Measurements from ENCODE around the gene NKX2-8.
A peak's percentile ranks its signal among the peaks of the same experiment; 100 is the strongest.

The NKX2-8 gene

DNA sequence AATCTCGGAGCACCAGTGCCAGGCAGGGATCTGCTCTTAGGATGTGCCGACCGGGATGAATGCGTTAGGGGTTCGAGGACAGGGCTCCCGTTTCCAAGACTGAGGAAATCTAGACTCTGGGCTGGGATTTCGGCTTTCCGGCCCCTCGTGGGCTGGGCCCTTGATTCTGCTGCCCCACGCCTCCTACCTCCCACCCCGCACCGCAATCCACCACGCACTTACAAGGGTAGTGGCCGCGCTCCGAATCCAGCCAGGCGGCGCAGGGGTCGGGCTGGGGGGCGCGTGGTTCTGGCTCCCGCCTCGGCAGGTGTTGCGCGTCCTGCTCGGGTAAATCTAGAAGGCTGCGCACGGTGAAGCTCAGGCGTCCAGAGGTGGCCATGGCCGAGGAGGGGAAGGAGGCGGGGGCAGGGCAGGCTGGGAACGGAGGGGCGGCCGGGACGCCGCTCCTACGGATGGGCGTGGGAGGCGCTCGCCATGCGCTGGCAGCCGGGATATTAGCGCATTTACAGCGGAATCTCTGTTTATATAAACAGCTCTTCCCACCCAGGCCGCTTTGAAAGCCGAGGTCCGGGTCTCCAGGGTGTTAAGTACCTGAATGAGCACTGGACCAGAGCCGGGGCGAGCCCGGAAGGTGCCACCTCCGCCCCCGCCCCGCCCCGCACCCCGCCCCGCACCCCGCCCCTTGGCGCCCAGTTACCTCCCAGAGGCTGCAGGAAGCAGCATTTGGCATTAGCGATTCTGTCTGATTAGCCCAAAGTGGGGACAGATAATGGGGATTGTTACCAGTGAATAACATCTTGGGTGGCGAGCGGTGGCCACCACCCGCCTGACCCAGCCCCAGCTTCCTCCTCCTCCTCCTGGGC is at the start of gene NKX2-8:
Gene NKX2-8 (minus strand): TSS at position 604 of the 863 bp plus-strand sequence. CDS start 225 bp downstream, at position 379.
- peak within 1 kb of the TSS; percentile 50; the same call in 1 of the 2 replicates for H3K9ac ChIP-seq (ENCODE audit: low read depth, low read length)
- H3K36me3 ChIP-seq (ENCODE audit: insufficient read depth, low read length): no peaks in the 10 kb centered on the region
- H3K9me3 ChIP-seq (ENCODE audit: control insufficient read depth, insufficient read depth, low read length): no peaks in the 10 kb centered on the region
- no peaks in the 10 kb centered on the region for H3K4me1 ChIP-seq (ENCODE audit: insufficient read depth, low read length)

DNA sequence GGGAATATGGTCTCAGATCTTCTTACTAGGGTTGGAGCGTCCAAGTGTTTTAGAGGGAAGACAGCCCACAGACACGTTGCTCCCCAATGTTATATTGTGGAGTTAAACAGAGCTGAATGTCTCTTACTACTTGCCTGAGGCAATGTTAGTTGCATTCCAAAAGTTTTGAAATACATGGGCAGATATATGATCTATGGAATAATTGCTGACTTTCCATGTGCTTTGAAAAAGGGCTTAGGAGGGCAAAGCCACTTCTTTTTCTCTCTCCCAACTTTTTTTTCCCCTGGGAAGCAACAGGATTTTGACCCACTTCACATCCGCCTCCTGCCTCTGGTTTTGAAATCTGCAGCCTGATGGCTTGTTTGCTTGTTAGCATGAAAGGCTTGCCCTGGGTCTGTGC is 45.6 kb upstream of the NKX2-8 start:
- no peaks in the 10 kb centered on the region for H3K36me3 ChIP-seq (ENCODE audit: insufficient read depth, low read length)
- no peak overlapping the region for H3K9ac ChIP-seq (ENCODE audit: low read depth, low read length)
- H3K9me3 ChIP-seq (ENCODE audit: control insufficient read depth, insufficient read depth, low read length): no peaks in the 10 kb centered on the region
- no peaks in the 10 kb centered on the region for H3K4me1 ChIP-seq (ENCODE audit: insufficient read depth, low read length)

DNA sequence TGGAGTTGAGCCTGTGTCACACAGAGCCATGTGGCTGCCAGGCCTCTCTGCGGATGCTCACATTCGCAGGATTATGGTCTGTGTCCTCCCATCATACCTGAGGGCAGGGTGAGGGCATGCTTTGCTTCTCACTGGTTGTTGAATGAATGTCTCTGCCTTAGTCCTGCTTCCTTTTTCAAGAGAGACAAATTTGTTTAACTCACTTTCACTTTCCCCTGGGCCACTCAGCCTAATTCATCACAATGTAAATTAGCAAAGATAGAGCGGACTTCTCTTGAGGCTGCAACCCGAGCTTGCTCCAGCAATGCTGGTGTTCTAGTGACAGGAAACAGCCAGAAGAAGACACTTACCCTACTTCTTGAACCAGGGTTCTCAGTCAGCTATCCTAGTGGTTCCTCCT is 43.7 kb upstream of the NKX2-8 start:
- Histone ChIP-seq H3K9me3 (ENCODE audit: control insufficient read depth, insufficient read depth, low read length) (peaks cover 3% of the 10 kb centered on the region; the same call in 1 of the 2 replicates), H3K36me3 (ENCODE audit: insufficient read depth, low read length) (no peaks in the 10 kb centered on the region), H3K4me1 (ENCODE audit: insufficient read depth, low read length) (no peaks in the 10 kb centered on the region), H3K9ac (ENCODE audit: low read depth, low read length) (no peak overlapping the region)

DNA sequence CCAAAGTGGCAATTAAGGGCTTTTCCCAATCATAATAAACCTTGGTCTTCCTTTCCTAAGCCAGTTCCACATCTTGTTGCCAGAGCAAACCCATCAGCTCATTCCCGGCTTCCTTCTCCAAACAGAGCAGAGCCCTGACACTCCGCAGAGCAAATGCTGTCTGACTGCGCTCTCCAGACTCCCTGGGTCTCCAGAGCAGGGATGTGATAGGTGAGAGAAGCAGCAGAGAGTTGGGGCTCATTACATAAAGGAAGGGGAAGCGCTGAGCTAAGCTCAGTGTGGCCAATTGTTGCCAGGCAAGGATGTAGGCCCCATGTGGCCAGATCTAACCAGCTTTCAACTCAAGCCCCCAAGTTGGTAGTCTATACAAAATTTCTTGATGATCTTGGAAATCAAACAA is 43.0 kb upstream of the NKX2-8 start:
- no peaks in the 10 kb centered on the region for H3K36me3 ChIP-seq (ENCODE audit: insufficient read depth, low read length)
- H3K9me3 ChIP-seq (ENCODE audit: control insufficient read depth, insufficient read depth, low read length): peaks cover 3% of the 10 kb centered on the region; the same call in 1 of the 2 replicates
- no peak overlapping the region for H3K9ac ChIP-seq (ENCODE audit: low read depth, low read length)
- H3K4me1 ChIP-seq (ENCODE audit: insufficient read depth, low read length): no peaks in the 10 kb centered on the region

DNA sequence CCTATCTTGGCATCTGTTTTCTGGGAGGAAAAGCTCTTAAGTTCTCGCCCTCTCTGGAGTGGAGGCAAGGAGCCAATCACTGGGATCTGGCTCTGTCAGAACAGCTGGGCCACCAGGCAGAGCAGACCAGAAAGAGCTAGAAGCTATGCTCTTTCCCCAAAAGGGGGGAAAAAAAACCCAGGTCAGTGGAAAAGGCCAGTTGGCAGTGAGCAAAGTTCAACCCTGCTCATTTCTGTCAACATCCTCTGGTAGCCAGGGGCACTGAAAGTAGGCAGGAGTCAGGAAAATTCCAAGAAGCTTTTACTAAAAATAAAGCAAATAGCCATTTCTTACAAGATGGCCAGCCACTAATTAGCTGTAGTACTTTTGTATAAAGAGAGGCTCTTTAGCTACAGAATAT is 42.6 kb upstream of the NKX2-8 start:
- H3K9me3 ChIP-seq (ENCODE audit: control insufficient read depth, insufficient read depth, low read length): peaks cover 3% of the 10 kb centered on the region; the same call in 1 of the 2 replicates
- H3K36me3 ChIP-seq (ENCODE audit: insufficient read depth, low read length): no peaks in the 10 kb centered on the region

DNA sequence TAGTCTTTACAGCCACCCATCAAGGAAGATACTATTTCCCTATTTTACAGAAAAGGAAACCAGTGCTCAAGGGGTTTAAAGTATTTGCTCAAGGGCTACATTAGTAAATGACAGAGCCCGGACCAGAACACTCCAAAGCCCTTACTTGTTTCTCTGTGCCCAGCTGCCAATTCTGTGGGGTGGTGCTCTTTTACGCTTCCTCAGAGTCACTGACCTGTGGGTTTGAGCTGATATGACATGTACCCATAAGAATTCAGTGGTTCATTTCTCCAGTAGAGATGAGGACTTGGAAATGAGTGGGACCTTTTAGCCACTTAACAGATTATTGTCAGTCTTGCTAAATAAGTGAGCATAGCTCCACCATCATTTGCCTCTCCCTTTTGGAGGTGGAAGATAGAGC is 37.4 kb upstream of the NKX2-8 start:
- H3K9ac ChIP-seq (ENCODE audit: low read depth, low read length): no peak overlapping the region
- H3K4me1 ChIP-seq (ENCODE audit: insufficient read depth, low read length): no peaks in the 10 kb centered on the region
- H3K9me3 ChIP-seq (ENCODE audit: control insufficient read depth, insufficient read depth, low read length): peaks cover 3% of the 10 kb centered on the region; the same call in 1 of the 2 replicates
- no peaks in the 10 kb centered on the region for H3K36me3 ChIP-seq (ENCODE audit: insufficient read depth, low read length)

More for the DNA sequence above, 42.6 kb upstream of the NKX2-8 start:
- Histone ChIP-seq H3K9ac (ENCODE audit: low read depth, low read length) (no peak overlapping the region), H3K4me1 (ENCODE audit: insufficient read depth, low read length) (no peaks in the 10 kb centered on the region)

DNA sequence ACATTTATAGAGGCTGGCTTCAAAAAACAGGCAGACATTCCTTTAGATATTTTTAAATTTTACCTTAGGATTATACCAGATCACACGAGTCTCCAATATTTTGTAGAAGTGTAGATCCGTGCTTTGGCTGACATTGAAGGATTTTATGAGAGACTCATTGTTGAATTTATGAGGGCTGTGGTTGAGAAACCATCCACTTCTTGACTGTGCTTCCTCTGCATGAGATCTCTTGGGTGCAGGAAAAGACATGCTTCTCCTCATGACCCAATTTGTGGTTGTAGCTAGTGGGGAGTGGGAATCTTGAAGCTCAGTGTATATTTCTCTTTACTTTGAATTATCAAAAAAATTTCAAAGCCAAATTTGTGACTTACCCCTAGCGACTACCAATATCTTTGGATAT is 36.7 kb upstream of the NKX2-8 start:
- peaks cover 3% of the 10 kb centered on the region; the same call in 1 of the 2 replicates for H3K9me3 ChIP-seq (ENCODE audit: control insufficient read depth, insufficient read depth, low read length)
- no peak overlapping the region for H3K9ac ChIP-seq (ENCODE audit: low read depth, low read length)
- H3K36me3 ChIP-seq (ENCODE audit: insufficient read depth, low read length): no peaks in the 10 kb centered on the region
- no peaks in the 10 kb centered on the region for H3K4me1 ChIP-seq (ENCODE audit: insufficient read depth, low read length)

DNA sequence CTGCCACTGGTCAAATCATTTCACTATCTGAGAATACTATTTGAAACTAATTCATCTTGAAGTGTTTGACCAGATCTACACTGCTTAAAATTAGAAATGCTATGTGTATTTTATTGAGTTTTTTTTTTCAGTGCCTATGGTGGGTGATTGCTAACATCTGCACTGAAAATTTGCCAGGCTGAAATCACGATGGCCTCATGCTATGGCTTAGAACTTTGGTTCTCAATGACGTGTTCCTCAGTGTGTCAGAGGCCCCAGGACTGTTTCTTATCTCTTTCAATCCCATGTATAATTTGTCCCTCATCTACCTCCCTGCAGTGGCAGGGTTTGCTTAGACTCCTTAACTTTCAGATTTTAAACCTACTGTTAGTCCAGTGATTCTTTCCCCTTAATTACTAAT is 36.2 kb upstream of the NKX2-8 start:
- Histone ChIP-seq H3K9me3 (ENCODE audit: control insufficient read depth, insufficient read depth, low read length) (peaks cover 3% of the 10 kb centered on the region; the same call in 1 of the 2 replicates), H3K9ac (ENCODE audit: low read depth, low read length) (no peak overlapping the region), H3K4me1 (ENCODE audit: insufficient read depth, low read length) (no peaks in the 10 kb centered on the region), H3K36me3 (ENCODE audit: insufficient read depth, low read length) (no peaks in the 10 kb centered on the region)

DNA sequence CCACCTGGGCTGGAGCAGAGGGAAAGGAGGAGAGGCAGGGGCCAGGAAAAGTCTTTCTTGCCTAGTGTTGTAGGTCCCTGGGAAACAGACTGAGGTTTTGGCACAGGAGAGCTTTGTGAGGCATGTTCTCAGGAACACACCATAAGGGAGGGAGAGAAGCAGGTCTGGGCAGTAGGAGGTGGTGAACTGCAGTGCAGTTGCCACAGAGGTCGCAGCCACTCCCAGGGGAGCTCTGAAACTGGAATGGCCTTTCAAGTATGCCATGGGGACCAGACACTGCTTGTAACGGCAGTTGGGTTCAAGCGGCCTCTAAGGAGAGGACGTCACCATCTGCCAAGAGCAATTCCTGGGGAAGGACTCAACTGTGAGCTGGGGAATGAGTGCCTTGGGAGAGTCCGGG is 35.4 kb upstream of the NKX2-8 start:
- no peaks in the 10 kb centered on the region for H3K36me3 ChIP-seq (ENCODE audit: insufficient read depth, low read length)
- peaks cover 3% of the 10 kb centered on the region; the same call in 1 of the 2 replicates for H3K9me3 ChIP-seq (ENCODE audit: control insufficient read depth, insufficient read depth, low read length)
- H3K9ac ChIP-seq (ENCODE audit: low read depth, low read length): no peak overlapping the region
- no peaks in the 10 kb centered on the region for H3K4me1 ChIP-seq (ENCODE audit: insufficient read depth, low read length)

DNA sequence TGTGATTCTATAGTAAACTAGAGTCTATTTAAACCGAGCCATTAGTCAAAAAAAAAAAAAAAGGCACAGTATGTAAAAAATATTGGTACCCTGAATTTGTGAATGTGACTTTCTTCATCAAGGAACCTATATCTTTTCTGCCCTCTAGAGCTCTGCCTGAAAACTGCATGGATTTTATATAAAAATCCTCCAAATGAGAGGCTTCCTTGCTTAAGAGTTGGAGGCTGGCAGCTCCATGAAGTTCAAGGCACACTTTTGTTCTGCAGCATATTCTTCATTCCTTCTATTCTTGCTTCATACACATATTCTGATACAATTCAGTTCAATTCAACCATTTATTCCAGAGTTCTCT is 23.1 kb upstream of the NKX2-8 start:
- Histone ChIP-seq H3K9me3 (ENCODE audit: control insufficient read depth, insufficient read depth, low read length) (no peaks in the 10 kb centered on the region), H3K9ac (ENCODE audit: low read depth, low read length) (no peak overlapping the region), H3K36me3 (ENCODE audit: insufficient read depth, low read length) (no peaks in the 10 kb centered on the region), H3K4me1 (ENCODE audit: insufficient read depth, low read length) (0 out of 2 replicates have a peak, but pooled peaks cover 4% of the 10 kb centered on the region)

DNA sequence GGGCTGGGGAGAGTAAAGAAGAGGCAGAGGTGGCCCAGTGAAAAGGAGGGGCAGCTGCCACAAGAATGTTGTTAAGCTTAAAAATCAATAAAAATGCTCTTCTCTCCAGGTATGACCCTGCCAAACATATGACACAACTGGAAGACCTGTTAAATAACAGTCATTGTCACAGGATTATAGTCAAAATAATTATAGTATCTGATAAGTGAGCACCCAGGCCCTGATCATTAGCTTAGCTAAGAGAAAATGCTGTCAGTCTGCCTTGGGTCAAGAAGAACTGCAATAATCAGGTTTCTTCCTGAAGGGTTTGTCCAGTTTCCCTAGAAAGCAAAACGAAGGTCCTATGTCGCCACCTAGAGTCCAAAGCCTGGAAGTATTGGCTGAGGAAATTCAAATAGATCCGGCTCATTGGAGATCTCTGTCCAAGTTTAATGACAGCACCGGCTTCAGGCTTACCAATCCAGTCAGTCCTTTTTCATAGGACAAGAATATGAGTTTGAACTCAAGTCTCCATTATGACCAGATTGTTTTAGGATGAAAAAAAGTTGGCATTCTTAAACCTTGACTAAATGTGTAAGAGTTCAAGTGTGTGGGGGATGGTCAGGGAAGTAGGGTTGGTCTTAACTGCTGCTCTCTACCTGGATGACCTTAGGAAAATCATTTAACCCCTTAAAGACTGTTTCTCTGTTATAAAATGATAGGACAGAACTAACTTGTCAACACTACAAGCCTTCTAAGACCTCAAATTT is 22.5 kb upstream of the NKX2-8 start:
- Histone ChIP-seq H3K9me3 (ENCODE audit: control insufficient read depth, insufficient read depth, low read length) (no peaks in the 10 kb centered on the region), H3K36me3 (ENCODE audit: insufficient read depth, low read length) (no peaks in the 10 kb centered on the region), H3K4me1 (ENCODE audit: insufficient read depth, low read length) (0 out of 2 replicates have a peak, but pooled peaks cover 8% of the 10 kb centered on the region), H3K9ac (ENCODE audit: low read depth, low read length) (no peak overlapping the region; the same call in 1 of the 2 replicates)

DNA sequence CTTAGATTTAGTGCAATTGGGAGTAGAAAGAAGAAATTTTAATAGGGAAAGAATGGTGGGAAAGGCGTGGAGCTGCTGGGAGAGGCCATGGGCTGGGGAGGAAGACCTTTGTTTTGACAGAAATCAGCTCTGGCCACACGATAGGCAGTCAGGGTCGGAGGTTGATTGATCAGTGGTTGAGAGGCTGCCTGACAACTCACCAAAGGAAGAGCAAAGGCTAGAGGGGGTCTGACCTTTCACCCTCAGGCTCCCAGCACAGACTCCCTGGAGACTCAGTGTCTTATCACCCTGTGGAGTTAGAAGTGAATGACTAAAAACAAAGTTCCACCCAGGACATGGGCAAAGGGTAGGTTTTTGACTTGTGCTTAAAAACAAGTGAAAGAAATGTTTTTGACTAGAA is 18.0 kb upstream of the NKX2-8 start:
- Histone ChIP-seq H3K9me3 (ENCODE audit: control insufficient read depth, insufficient read depth, low read length) (no peaks in the 10 kb centered on the region), H3K36me3 (ENCODE audit: insufficient read depth, low read length) (no peaks in the 10 kb centered on the region), H3K9ac (ENCODE audit: low read depth, low read length) (no peak overlapping the region), H3K4me1 (ENCODE audit: insufficient read depth, low read length) (0 out of 2 replicates have a peak, but pooled peaks cover 8% of the 10 kb centered on the region)

DNA sequence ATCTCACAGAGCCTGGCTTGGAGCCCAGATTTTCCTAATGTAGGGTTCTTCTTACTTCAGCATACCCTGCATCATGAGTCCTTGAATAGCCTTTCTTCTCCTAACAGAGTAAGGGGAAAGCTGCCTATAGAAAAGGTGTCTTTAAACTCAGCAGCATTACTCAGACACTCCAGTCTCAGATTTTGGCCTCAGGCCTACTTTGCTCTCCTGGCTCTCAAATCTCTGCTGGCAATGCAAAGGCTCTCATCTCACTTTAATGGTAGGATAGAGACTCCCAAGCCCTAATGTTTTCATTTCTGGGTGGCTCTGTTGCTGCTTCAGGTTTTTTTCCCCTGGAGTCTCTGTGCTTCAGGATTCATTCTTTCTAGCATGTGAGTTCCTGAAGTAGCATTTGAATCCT is 9.1 kb upstream of the NKX2-8 start:
- H3K36me3 ChIP-seq (ENCODE audit: insufficient read depth, low read length): no peaks in the 10 kb centered on the region
- no peak overlapping the region for H3K9ac ChIP-seq (ENCODE audit: low read depth, low read length)
- no peaks in the 10 kb centered on the region for H3K4me1 ChIP-seq (ENCODE audit: insufficient read depth, low read length)
- H3K9me3 ChIP-seq (ENCODE audit: control insufficient read depth, insufficient read depth, low read length): no peaks in the 10 kb centered on the region

DNA sequence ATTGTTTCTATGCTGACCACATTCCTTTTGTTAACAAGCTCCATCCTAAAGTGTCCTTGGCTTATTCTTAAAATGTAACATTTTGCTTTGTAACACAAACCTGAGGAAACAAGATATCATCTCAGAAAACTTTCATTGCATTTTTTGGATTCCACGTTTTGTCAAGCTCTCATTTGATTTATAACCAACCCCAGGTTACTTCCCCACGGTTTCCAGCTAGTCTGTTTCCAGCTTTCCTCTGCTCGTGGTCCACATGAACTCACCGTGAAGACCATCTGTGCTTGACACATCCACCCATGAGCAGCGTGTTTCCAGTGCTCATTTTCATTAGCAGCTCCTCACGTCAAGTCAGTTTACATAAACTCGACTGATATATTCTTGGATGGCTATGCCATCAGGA is 6.4 kb upstream of the NKX2-8 start:
- H3K4me1 ChIP-seq (ENCODE audit: insufficient read depth, low read length): no peaks in the 10 kb centered on the region
- no peaks in the 10 kb centered on the region for H3K36me3 ChIP-seq (ENCODE audit: insufficient read depth, low read length)
- H3K9me3 ChIP-seq (ENCODE audit: control insufficient read depth, insufficient read depth, low read length): no peaks in the 10 kb centered on the region
- H3K9ac ChIP-seq (ENCODE audit: low read depth, low read length): no peak overlapping the region

DNA sequence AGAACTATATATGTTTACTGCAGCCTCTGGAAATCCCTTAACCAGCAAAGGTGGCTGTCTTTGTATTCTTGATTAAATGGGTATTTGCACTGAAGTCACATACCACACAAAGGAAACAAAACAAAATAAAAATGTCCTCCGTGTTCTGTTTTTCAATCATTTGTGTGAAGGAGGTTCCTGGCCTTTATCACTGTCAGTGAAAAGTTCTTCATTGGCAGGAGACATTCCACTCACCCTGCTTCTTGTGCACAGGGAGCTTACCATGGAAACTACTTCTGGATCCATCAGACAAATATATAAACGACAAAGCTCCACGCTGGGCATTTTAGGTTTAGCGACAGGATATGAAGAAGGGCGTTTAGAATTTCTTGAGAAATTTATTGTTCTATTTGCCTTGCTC is 5.7 kb upstream of the NKX2-8 start:
- Histone ChIP-seq H3K9ac (ENCODE audit: low read depth, low read length) (no peak overlapping the region), H3K4me1 (ENCODE audit: insufficient read depth, low read length) (no peaks in the 10 kb centered on the region)

More for the DNA sequence above, 5.7 kb upstream of the NKX2-8 start:
- no peaks in the 10 kb centered on the region for H3K9me3 ChIP-seq (ENCODE audit: control insufficient read depth, insufficient read depth, low read length)
- H3K36me3 ChIP-seq (ENCODE audit: insufficient read depth, low read length): no peaks in the 10 kb centered on the region
